Hepatocyte (in vitro differentiated cells): Measurements from ENCODE around the gene MRGPRF.

Experiments used
- EZH2 ChIP-seq: fragments of 200-600 bp; sonication (generic); IDR thresholded peaks from 2 replicates; pipeline ENCODE4 v1.6.1; 2016; ENCODE audit warnings: antibody characterized with exemption, mild to moderate bottlenecking, borderline replicate concordance
- EZH2phosphoT487 ChIP-seq: fragments of 200-600 bp; sonication (generic); IDR thresholded peaks from one replicate; pipeline ENCODE4 v1.6.1; 2018; ENCODE audit warnings: antibody characterized with exemption, mild to moderate bottlenecking, low read depth, moderate library complexity; ENCODE audit not compliant: unreplicated experiment, severe bottlenecking

DNA sequence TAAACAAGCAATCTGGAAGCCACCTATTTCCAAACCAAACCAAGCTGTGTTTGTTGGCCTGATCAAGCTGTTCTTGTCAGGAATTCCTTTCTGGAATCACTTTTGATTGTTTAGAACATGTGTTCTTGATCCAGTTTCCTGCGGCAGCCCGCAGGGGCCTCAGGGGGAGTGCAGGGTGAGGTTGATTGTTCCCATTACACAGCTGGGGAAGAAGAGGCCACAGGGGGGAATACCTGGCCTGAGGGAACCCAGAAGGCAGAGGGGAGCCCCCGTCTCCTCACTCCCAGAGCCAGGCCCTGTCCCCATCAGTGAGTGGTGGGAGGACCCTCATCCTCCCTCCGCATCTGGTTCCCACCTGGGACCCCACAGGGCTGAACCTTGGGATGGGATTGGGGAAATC is 36.5 kb downstream of the MRGPRF start:
- TF ChIP-seq EZH2 (no peak), EZH2phosphoT487 (no peak)
